Transverse colon (tissue), 3 donors: Measurements from ENCODE around the gene NCF4.

ENCODE experiments used
- CTCF ChIP-seq, 5 experiments: fragments of 200-600 bp in 3 of 5; fragments of 450-650 bp in 2 of 5; sonication (generic) in 3 of 5; IDR thresholded peaks; 1 replicate in 2 of 5; 2 replicates in 3 of 5; pipeline ENCODE4 v1.5.1; 2016 to 2017; ENCODE audit warnings: antibody characterized with exemption in 5 of 5, inconsistent platforms in 3 of 5, mild to moderate bottlenecking in 2 of 5, moderate library complexity in 1 of 5
- POLR2A ChIP-seq: fragments of 450-650 bp; IDR thresholded peaks from one replicate; pipeline ENCODE4 v1.6.1; 2016; ENCODE audit warnings: antibody characterized with exemption, mild to moderate bottlenecking, moderate library complexity

DNA sequence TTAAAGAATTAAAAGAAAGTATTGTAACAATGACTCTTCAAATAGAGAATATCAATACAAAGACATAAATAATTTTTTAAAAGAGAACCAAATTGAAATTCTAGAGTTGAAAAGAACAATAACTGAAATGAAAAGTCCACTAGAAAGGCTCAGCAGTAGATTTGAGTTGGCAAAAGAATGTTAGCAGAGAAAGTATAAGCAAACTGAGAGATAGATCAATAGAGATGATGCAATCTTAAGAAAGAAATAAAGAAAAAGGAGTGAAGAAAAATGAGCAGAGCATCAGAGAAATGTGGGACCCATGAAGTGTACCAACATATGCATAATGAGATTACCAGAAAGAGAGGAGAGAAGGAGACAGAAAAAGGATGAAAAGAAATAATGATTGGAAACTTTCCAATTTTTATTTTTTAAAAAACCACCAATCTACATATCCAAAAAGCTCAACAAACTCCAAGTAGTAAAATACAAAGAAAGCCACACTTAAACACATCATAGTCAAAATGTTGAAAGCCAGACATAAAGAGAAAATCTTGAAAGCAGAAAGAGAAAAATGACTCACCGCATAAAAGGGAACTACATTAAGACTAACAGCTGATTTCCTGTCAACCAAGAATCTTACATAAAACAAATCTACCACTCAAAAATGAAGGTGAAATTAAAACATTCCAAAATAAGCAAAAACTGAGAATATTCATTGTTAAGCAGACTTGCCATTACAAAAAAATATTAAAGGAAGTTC, 20.9 kb downstream of the NCF4 start:
- no peak for TF ChIP-seq CTCF (IDR thresholded peaks at IDR 0.05)
- no peak for TF ChIP-seq POLR2A
